Upper lobe of left lung (tissue), 4 donors: ENCODE results near the gene EFNA3.

Experiments
- CTCF ChIP-seq, 6 experiments: fragments of 450-650 bp in 4 of 6; fragments of 200-600 bp in 2 of 6; sonication (generic) in 2 of 6; IDR thresholded peaks; one replicate each; pipeline ENCODE4 v1.5.1; 2016 to 2019; ENCODE audit warnings: antibody characterized with exemption in 6 of 6
- EP300 ChIP-seq, 4 donors: sonication (generic); formaldehyde crosslinking; IDR thresholded peaks; one replicate each; pipeline ENCODE4 v1.5.1; 2017; ENCODE audit warnings: antibody characterized with exemption in 4 of 4, control low read depth in 2 of 4
- POLR2A ChIP-seq, 4 donors: fragments of 450-650 bp; IDR thresholded peaks; one replicate each; pipeline ENCODE4 v1.5.1; 2016 to 2017; ENCODE audit warnings: antibody characterized with exemption in 4 of 4, mild to moderate bottlenecking in 2 of 4
- POLR2AphosphoS5 ChIP-seq, 2 donors: sonication (generic); formaldehyde crosslinking; IDR thresholded peaks; one replicate each; pipeline ENCODE4 v1.5.1; 2017; ENCODE audit warnings: antibody characterized with exemption in 2 of 2

GRCh38 chr1:155063550-155064110, 15.0 kb upstream of the EFNA3 start, which contains the start of gene EFNA4:
- TF ChIP-seq CTCF (IDR thresholded peaks at IDR 0.05) (peak in 1 of 6 experiments; percentile 14), POLR2A (IDR thresholded peaks at IDR 0.05) (peak in 1 of 4 donors; percentile 69), EP300 (IDR thresholded peaks at IDR 0.05) (no peak), POLR2AphosphoS5 (IDR thresholded peaks at IDR 0.05) (peak; percentile 37 to 68)
